GM12872 (cell line): ENCODE data around the gene MRS2.
A peak's percentile ranks its signal among the peaks of the same experiment; 100 is the strongest.

Experiments used
- TF ChIP-seq, protein P1 (sequence below): IDR thresholded peaks from 3 replicates; pipeline ENCODE4 v1.5.1; 2011; ENCODE audit warnings: low read depth, mild to moderate bottlenecking, low read length, moderate library complexity; ENCODE audit not compliant: insufficient read depth

Gene MRS2

DNA sequence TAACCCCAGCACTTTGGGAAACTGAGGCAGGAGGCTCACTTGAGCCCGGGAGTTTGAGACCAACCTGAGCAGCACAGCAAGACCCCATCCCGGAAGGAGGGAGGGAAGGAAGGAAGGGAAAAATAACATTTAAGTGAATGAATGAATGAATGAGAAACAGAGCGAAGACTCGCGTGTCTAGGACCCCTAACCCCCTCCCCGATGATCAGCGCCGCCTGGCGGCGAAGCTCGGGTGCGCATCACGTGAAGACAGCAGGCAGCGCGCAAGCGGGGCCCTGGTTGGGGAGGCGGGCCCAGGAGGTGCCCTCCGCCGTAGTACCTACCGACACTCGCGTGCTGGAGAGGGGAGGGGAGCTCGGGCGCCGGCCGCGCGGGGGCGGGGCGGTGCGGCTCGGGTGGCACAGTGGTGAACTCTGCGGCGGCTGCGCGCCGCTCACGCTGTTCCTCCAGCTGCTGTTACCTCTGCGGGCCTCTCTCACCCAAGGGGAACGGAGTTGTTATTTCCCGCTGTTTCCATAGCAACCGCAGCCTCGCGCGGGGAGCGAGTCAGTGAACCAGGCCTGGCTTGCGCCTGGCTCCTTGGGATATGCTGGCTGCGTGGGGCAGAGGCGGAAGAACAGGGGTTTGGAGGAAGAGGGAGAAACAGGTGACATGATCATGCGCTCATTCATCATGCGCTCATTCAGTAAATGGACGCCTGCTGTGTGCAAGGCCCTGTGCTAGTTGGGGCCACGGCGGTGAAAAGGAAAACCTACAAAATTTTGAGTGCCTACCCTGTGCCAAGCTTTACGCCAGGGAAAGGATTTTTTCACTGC, 42.9 kb upstream of the MRS2 start:
- TF ChIP-seq, protein P1, sequence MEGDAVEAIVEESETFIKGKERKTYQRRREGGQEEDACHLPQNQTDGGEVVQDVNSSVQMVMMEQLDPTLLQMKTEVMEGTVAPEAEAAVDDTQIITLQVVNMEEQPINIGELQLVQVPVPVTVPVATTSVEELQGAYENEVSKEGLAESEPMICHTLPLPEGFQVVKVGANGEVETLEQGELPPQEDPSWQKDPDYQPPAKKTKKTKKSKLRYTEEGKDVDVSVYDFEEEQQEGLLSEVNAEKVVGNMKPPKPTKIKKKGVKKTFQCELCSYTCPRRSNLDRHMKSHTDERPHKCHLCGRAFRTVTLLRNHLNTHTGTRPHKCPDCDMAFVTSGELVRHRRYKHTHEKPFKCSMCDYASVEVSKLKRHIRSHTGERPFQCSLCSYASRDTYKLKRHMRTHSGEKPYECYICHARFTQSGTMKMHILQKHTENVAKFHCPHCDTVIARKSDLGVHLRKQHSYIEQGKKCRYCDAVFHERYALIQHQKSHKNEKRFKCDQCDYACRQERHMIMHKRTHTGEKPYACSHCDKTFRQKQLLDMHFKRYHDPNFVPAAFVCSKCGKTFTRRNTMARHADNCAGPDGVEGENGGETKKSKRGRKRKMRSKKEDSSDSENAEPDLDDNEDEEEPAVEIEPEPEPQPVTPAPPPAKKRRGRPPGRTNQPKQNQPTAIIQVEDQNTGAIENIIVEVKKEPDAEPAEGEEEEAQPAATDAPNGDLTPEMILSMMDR = peak; percentile 98

DNA sequence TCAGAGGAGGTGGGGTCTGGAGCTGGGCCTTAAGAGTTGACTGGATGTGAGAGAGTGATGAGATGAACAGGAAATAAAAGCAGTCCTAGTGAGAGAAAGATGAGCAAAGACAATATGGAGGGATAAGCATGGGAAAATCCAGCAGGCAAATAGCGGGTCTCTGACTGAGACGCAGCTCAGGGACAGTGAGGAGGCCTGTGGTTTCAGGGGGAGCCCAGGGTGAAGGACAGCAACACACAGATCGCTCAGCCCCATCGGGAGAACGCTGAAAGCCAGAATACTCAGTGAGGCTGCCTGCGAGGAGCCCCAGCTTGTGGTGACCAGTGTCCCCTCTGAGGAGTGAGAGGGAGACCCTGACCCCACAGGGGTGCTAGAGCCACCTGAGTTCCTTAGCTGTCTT, 28.1 kb upstream of the MRS2 start:
- TF ChIP-seq, protein P1 = no peak

DNA sequence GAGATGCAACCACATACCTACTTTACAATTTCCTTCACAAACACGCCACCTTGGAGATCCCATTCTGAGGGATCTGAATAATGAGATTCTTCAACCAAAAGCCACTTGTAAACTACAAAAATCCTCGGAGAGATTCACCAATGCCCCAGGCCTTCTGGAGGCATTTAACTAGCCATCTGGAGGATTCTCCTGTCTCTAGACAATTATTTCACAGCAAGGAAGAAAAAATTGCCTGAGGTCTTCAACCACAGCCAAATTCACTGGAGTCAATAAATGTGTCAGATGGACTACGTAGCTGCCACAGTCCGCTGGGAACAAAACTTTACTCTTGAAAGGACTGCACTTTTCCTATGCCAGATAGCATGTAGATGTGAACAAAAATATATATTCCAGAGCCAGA, 25.9 kb upstream of the MRS2 start:
- TF ChIP-seq, protein P1 = no peak

DNA sequence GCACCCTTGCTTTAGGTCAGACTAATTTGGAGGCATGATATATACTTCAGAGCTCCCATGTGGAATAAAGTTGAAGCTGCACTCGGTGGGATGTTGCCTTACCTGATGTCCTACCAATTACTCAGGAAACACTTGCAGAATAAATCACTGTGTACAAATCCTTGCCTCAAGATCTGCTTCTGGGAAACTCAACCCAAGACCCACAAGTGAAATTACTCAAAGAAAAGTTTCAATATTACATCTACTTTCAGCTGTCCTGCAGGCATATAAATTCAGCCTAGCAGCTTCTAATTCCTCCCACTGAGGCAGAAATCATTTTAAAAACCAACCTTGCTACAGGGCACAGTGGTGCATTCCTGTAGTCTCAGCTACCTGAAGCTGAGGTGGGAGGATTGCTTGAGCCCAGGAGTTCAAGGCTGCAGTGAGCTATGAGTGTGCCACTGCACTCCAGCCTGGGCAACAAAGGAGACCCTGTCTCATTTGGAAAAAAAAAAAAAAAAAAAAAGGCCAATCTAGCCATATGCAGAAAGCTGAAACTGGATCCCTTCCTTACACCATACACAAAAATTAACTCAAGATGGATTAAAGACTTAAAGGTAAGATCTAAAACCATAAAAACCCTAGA, 24.2 kb upstream of the MRS2 start:
- TF ChIP-seq, protein P1 = no peak

DNA sequence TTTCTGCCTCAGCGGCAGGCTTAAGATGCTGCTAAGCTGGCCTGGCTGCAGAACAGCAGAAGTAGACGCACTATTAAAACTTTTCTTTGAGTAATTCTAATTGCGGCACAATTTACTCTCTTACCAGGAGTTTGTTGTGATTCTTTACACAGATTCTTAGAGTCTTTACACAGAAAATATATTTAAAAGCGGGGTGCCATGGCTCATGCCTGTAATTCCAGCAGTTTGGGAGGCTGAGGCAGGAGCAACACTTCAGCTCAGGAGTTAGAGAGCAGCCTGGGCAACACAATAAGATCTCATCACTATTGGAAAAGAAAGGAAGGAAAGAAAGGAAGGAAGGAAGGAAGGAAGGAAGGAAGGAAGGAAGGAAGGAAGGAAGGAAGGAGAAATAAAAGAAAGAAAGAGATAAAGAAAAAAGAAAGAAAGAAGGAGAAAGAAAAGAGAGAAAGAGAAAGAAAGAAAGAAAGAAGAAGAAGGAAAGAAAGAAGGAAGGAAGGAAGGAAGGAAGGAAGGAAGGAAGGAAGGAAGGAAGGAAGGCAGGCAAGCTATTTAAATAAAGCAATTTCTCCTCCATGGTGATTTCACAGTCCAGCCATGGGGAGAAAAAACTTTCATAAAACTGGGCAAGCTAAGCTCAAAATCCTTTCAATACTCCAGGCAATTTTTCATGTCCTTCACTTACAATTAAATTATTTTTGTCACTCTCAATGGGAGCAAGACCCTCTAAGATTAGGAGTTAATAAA, 21.1 kb upstream of the MRS2 start:
- TF ChIP-seq, protein P1 = no peak

DNA sequence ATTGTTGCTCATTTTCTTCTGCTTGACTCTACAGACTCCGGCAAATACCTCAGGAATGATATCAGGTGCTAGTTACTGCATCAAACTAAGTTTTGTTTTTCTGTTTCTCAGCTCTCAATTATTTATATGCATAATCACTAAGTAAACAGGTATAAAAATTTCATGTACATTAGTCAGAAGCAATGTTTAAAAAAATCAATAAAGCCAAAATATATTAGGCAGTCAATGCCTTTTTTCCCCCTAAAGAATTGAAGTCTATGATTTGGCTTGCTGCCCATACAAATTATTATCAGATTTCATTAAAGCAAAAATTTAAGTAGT, 20.6 kb upstream of the MRS2 start:
- TF ChIP-seq, protein P1 = no peak

DNA sequence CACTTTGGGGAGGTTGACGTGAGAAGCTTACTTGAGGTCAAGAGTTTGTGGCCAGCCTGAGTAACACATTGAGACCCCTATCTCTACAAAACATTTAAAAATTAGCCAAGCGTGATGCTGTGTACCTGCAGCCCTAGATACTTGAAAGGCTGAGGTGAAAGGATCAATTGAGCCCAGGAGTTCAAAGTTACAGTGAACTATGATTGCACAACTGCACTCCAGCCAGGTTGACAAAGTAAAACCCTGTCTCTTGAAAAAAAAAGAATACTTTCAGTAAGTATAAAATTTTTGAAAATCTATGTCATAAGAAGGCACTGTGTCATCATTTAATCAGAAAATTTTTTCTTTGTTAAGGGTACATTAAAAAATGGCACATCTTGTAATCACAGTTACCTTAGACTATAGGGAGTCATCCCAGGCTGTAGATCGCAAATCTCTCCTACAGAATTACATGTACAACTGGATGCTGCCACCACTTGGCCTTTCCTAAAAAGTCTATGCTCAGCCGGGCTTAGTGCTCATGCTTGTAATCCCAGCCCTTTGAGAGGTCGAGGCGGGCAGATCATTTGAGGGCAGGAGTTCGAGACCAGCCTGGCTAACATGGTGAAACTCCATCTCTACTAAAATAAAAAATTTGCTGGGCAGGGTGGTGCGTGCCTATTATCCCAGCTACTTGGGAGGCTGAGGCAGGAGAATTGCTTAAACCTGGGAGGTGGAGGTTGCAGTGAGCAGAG, 17.0 kb upstream of the MRS2 start:
- TF ChIP-seq, protein P1 = no peak
